T-helper 17 cell (primary cell): Measurements from ENCODE around the gene TMEM9B. TPM values are rescaled to one million over a fixed set of nuclear protein-coding genes. Genes with fewer than 3 reads are reported as not detected.
A peak's percentile ranks its signal among the peaks of the same experiment; 100 is the strongest.
"Not testable (repeated sequence)": the region's sequence is repeated elsewhere in the genome, so short reads cannot be mapped to it uniquely, and the experiment has no call there.

Experiments used
- ATAC-seq: fragments of 150-1000 bp; cut with Tn5 transposase; 2 replicates; pipeline ENCODE4 v1.10.0; 2021; ENCODE audit warnings: mild to moderate bottlenecking, moderate library complexity
- DNase-seq, 3 donors: peaks; one replicate each; pipeline versions ENCODE4 v3.0.0 to v3.0.0-alpha.2; 2020 to 2021
- H3K9me3 ChIP-seq: one replicate; pipeline ENCODE4 v1.7.0; 2013; ENCODE audit warnings: low read length, mild to moderate bottlenecking; ENCODE audit not compliant: control insufficient read depth, poor library complexity, severe bottlenecking
- H3K27ac Mint-ChIP-seq: one replicate; pipeline ENCODE4 v1.8.0; 2022; ENCODE audit warnings: mild to moderate bottlenecking, moderate library complexity, mixed read lengths
- H3K27me3 Mint-ChIP-seq: one replicate; pipeline ENCODE4 v1.8.0; 2022; ENCODE audit warnings: mixed read lengths
- H3K36me3 Mint-ChIP-seq: one replicate; pipeline ENCODE4 v1.8.0; 2022; ENCODE audit warnings: low read depth, mixed read lengths
- H3K4me1 Mint-ChIP-seq: one replicate; pipeline ENCODE4 v1.8.0; 2022; ENCODE audit warnings: mild to moderate bottlenecking, mixed read lengths
- H3K4me3 Mint-ChIP-seq: one replicate; pipeline ENCODE4 v1.8.0; 2022; ENCODE audit warnings: mild to moderate bottlenecking, moderate library complexity, mixed read lengths
- total RNA-seq, 4 donors: library from RNA in 2 of 4; stranded (reverse) in 2 of 4; gene quantifications; one replicate each; pipeline ENCODE4 v1.2.3 and lab custom pipeline; 2022 to 2026

TMEM9B gene
- total RNA-seq, 2 donors from 2014 or later: 28.3 to 30.3 TPM

- Mint-ChIP-seq H3K27ac (peak overlapping the region; percentile 100), H3K36me3 (peaks cover 7% of the 10 kb centered on the region), H3K4me1 (peaks cover 27% of the 10 kb centered on the region), H3K4me3 (peak overlapping the region; percentile 99), H3K27me3 (no peaks in the 10 kb centered on the region)
- H3K9me3 ChIP-seq: no peaks in the 10 kb centered on the region
- ATAC-seq: no peak
- no peak for DNase-seq
Measured at GRCh38 chr11:8962841-8963240, 1.4 kb downstream of the TMEM9B start.

- Mint-ChIP-seq H3K4me1 (peaks cover 33% of the 10 kb centered on the region), H3K36me3 (peaks cover 7% of the 10 kb centered on the region), H3K4me3 (no peak overlapping the region), H3K27ac (peak overlapping the region; percentile 100), H3K27me3 (no peaks in the 10 kb centered on the region)
- ATAC-seq (no peak), DNase-seq (no peak)
- no peaks in the 10 kb centered on the region for H3K9me3 ChIP-seq
Measured at GRCh38 chr11:8961401-8961800, 2.8 kb downstream of the TMEM9B start.

- Mint-ChIP-seq H3K4me3 (no peak overlapping the region), H3K27me3 (no peaks in the 10 kb centered on the region), H3K27ac (peak overlapping the region; percentile 14), H3K36me3 (peaks cover 7% of the 10 kb centered on the region), H3K4me1 (peaks cover 27% of the 10 kb centered on the region)
- DNase-seq (no peak), ATAC-seq (no peak)
- H3K9me3 ChIP-seq: no peaks in the 10 kb centered on the region
Measured at GRCh38 chr11:8959546-8960166, 4.6 kb downstream of the TMEM9B start.

DNA sequence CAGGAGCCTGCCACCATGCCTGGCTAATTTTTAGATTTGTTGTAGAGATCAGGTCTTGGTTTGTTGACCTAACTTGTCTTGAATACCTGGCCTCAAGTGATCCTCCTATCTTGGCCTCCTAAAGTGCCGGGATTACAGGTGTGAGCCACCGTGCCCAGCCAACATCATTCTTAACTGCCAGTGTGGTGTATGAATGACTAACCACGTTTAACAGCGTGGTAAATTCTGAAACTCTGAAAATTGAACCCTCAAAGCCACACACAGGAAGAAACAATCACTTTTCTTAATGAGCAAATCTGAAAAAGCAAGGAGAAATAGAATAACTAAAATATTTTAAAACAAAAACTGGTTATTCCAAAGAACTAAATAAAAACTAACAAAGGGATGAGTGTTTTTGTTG lies 7.4 kb downstream of the TMEM9B start:
- H3K9me3 ChIP-seq: no peaks in the 10 kb centered on the region
- no peak for DNase-seq
- Mint-ChIP-seq H3K27ac (no peak overlapping the region), H3K4me3 (no peak overlapping the region), H3K36me3 (peaks cover 2% of the 10 kb centered on the region), H3K4me1 (peaks cover 13% of the 10 kb centered on the region), H3K27me3 (no peaks in the 10 kb centered on the region)
- ATAC-seq: no peak

DNA sequence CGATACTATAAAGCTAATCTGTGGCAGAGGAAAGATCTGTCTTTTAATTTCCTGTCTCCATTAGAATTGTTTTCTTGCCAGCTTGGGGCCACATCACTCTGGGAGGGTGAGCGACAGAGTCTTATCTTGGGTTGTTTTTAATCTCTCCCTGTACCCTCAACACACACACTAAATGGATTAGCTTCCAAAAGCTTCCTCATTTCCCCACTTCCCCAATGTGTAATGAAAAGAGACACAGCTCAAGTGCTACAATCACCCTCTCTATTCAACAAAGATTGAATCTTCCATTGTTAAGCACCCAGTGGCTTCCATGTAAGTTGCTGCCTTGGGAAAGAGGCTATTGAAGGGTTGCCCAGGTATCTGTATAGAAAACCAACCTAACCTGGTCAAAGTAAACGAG lies 15.4 kb downstream of the TMEM9B start:
- H3K9me3 ChIP-seq: no peaks in the 10 kb centered on the region
- no peaks in the 10 kb centered on the region for H3K4me1 Mint-ChIP-seq
- H3K4me3 Mint-ChIP-seq: no peak overlapping the region
- H3K27ac Mint-ChIP-seq: no peak overlapping the region
- ATAC-seq (no peak), DNase-seq (no peak)
- H3K27me3 Mint-ChIP-seq: no peaks in the 10 kb centered on the region
- peaks cover 3% of the 10 kb centered on the region for H3K36me3 Mint-ChIP-seq

DNA sequence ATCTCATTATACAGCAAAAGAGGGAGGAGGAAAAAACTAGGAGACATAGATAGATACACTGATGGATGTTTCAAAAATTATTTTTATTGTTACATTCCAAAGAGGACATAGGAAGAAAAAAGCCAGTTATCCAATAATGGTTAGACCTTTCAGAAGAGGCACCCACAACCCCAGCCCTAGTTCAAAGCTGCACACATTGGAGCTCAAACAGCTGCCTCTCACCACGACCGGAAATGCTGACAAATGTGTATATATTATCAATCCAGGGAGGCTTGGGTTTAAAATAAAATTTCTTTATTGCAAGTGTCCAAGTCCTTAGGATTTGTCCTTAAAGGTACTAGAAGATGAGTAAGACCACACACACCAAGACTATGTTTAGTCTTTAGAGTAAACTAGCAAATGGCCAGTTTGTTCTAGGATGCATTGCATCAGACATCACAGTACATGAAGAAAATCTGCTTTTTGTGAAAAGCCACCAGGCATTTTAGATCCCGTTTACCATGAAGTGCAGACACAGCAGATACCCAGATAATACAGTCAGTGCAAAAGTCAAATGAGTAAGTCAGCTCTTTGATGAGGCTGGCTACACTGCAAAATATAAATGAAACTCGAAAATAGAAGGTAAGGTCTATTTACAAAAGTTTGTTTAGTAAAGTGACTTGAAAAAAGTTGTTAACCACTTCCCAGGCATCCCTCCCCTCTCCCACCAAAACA lies 16.9 kb downstream of the TMEM9B start:
- peaks cover 3% of the 10 kb centered on the region for H3K36me3 Mint-ChIP-seq
- no peak overlapping the region for H3K4me3 Mint-ChIP-seq
- H3K4me1 Mint-ChIP-seq: no peaks in the 10 kb centered on the region
- no peak for ATAC-seq
- H3K9me3 ChIP-seq: no peaks in the 10 kb centered on the region
- DNase-seq: no peak
- no peaks in the 10 kb centered on the region for H3K27me3 Mint-ChIP-seq
- H3K27ac Mint-ChIP-seq: no peak overlapping the region

- no peaks in the 10 kb centered on the region for H3K9me3 ChIP-seq
- H3K36me3 Mint-ChIP-seq: peaks cover 3% of the 10 kb centered on the region
- no peaks in the 10 kb centered on the region for H3K4me1 Mint-ChIP-seq
- no peak for ATAC-seq
- H3K27ac Mint-ChIP-seq: no peak within 1 kb of the TSS
- no peak for DNase-seq
- H3K4me3 Mint-ChIP-seq: no peak within 1 kb of the TSS
- peaks cover 18% of the 10 kb centered on the region for H3K27me3 Mint-ChIP-seq
Measured at GRCh38 chr11:8942518-8943066, 21.6 kb downstream of the TMEM9B start, which contains the start of gene ASCL3. Gene ASCL3 (minus strand): TSS chr11:8943016. CDS start chr11:8938161, 4,855 bp downstream.

- ATAC-seq: no peak
- Mint-ChIP-seq H3K27me3 (peaks cover 24% of the 10 kb centered on the region), H3K4me1 (no peaks in the 10 kb centered on the region), H3K36me3 (peaks cover 2% of the 10 kb centered on the region), H3K27ac (no peak overlapping the region), H3K4me3 (no peak overlapping the region)
- no peak for DNase-seq
- no peaks in the 10 kb centered on the region for H3K9me3 ChIP-seq
Measured at GRCh38 chr11:8941341-8942103, 22.7 kb downstream of the TMEM9B start.

GRCh38 chr11:8937659-8938058 lies 26.6 kb downstream of the TMEM9B start:
- ATAC-seq: no peak
- Mint-ChIP-seq H3K27me3 (peaks cover 29% of the 10 kb centered on the region), H3K4me3 (no peak overlapping the region), H3K4me1 (peaks cover 5% of the 10 kb centered on the region), H3K36me3 (peaks cover 5% of the 10 kb centered on the region), H3K27ac (no peak overlapping the region)
- no peaks in the 10 kb centered on the region for H3K9me3 ChIP-seq
- DNase-seq: no peak

- DNase-seq: no peak
- peaks cover 5% of the 10 kb centered on the region for H3K4me1 Mint-ChIP-seq
- no peak overlapping the region for H3K27ac Mint-ChIP-seq
- no peak for ATAC-seq
- H3K36me3 Mint-ChIP-seq: peaks cover 5% of the 10 kb centered on the region
- H3K9me3 ChIP-seq: no peaks in the 10 kb centered on the region
- H3K4me3 Mint-ChIP-seq: no peak overlapping the region
- peaks cover 29% of the 10 kb centered on the region for H3K27me3 Mint-ChIP-seq
Measured at GRCh38 chr11:8937159-8937558, 27.1 kb downstream of the TMEM9B start.

GRCh38 chr11:8935789-8936188 lies 28.5 kb downstream of the TMEM9B start:
- not testable (repeated sequence) for ATAC-seq, H3K4me3 Mint-ChIP-seq, H3K9me3 ChIP-seq, H3K36me3 Mint-ChIP-seq, H3K4me1 Mint-ChIP-seq, DNase-seq
- peaks cover 25% of the 10 kb centered on the region for H3K27me3 Mint-ChIP-seq
- H3K27ac Mint-ChIP-seq: peak overlapping the region; percentile 57

- ATAC-seq (no peak), DNase-seq (no peak)
- Mint-ChIP-seq H3K4me3 (peak overlapping the region; percentile 63), H3K4me1 (peaks cover 8% of the 10 kb centered on the region), H3K36me3 (peaks cover 3% of the 10 kb centered on the region), H3K27ac (peak overlapping the region; percentile 57), H3K27me3 (peaks cover 25% of the 10 kb centered on the region)
- no peaks in the 10 kb centered on the region for H3K9me3 ChIP-seq
Measured at GRCh38 chr11:8934742-8935488, 29.3 kb downstream of the TMEM9B start.

DNA sequence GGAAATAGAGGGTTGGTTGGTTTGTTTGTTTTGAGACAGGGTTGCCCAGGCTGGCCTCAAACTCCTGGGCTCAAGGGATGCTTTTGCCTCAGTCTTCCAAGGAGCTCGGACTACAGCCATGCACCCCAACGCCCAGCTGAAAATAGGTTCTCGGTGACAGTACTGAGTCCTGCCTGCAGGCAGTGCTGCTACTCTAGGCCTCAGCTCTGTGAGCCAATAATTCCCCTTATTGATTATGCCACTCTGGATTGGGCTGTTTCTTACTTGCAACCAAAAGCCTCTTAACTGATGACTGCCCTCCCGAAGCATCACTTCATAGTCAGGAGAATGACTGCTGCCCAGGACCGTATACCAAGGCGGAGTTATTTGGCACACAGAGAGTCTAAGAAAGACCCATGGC lies 30.3 kb downstream of the TMEM9B start:
- Mint-ChIP-seq H3K36me3 (peaks cover 3% of the 10 kb centered on the region), H3K27ac (no peak overlapping the region), H3K4me3 (no peak overlapping the region), H3K27me3 (peaks cover 19% of the 10 kb centered on the region), H3K4me1 (peaks cover 8% of the 10 kb centered on the region)
- no peak for DNase-seq
- ATAC-seq: no peak
- no peaks in the 10 kb centered on the region for H3K9me3 ChIP-seq
